ENCODE measurements around the gene AK1. TPM values are rescaled to one million over a fixed set of nuclear protein-coding genes. Genes with fewer than 3 reads are reported as not detected.

AK1 gene
- total RNA-seq, 1 donor = 37.1 TPM

GRCh38 chr9:127921557-127922120 is 44.2 kb upstream of the AK1 start:
- TF ChIP-seq CTCF (IDR thresholded peaks at IDR 0.05; ENCODE audit: insufficient read depth, low read depth, low read length) = peak; percentile 74
- peak; percentile 50 for DNase-seq (ENCODE audit: low read depth)
- peak overlapping the region; percentile 32 for H3K4me3 ChIP-seq (ENCODE audit: low read depth, low read length)

GRCh38 chr9:127920794-127921193 is 43.3 kb upstream of the AK1 start:
- DNase-seq (ENCODE audit: low read depth) = no peak
- no peak for TF ChIP-seq CTCF (IDR thresholded peaks at IDR 0.05; ENCODE audit: insufficient read depth, low read depth, low read length)
- H3K4me3 ChIP-seq (ENCODE audit: low read depth, low read length) = no peak overlapping the region

GRCh38 chr9:127919253-127919815 is 41.9 kb upstream of the AK1 start:
- peak; percentile 99 for DNase-seq (ENCODE audit: low read depth)
- TF ChIP-seq CTCF (IDR thresholded peaks at IDR 0.05; ENCODE audit: insufficient read depth, low read depth, low read length) = no peak
- H3K4me3 ChIP-seq (ENCODE audit: low read depth, low read length) = no peak overlapping the region

GRCh38 chr9:127918183-127919107 is 41.0 kb upstream of the AK1 start:
- H3K4me3 ChIP-seq (ENCODE audit: low read depth, low read length) = no peak overlapping the region
- DNase-seq (ENCODE audit: low read depth) = peak; percentile 64
- peak; percentile 17 for TF ChIP-seq CTCF (IDR thresholded peaks at IDR 0.05; ENCODE audit: insufficient read depth, low read depth, low read length)

GRCh38 chr9:127917603-127918002 is 40.1 kb upstream of the AK1 start:
- H3K4me3 ChIP-seq (ENCODE audit: low read depth, low read length) = no peak overlapping the region
- no peak for DNase-seq (ENCODE audit: low read depth)
- TF ChIP-seq CTCF (IDR thresholded peaks at IDR 0.05; ENCODE audit: insufficient read depth, low read depth, low read length) = no peak

GRCh38 chr9:127916720-127917581 is 39.5 kb upstream of the AK1 start, which contains the start of gene ST6GALNAC4:
TSS of gene ST6GALNAC4 (minus strand) at chr9:127917041. CDS start at chr9:127916419, 622 bp downstream.
- no peak for TF ChIP-seq CTCF (IDR thresholded peaks at IDR 0.05; ENCODE audit: insufficient read depth, low read depth, low read length)
- peak within 1 kb of the TSS; percentile 66 for H3K4me3 ChIP-seq (ENCODE audit: low read depth, low read length)
- DNase-seq (ENCODE audit: low read depth) = peak; percentile 93
